Transverse colon (tissue), 4 donors: ENCODE data around the gene RIOK2.

ENCODE experiments used
- POLR2A ChIP-seq: fragments of 450-650 bp; IDR thresholded peaks from one replicate; pipeline ENCODE4 v1.6.1; 2016; ENCODE audit warnings: antibody characterized with exemption, mild to moderate bottlenecking, moderate library complexity
- POLR2AphosphoS5 ChIP-seq, 3 donors: sonication (generic); formaldehyde crosslinking; IDR thresholded peaks; one replicate each; pipeline ENCODE4 v1.6.1; 2016; ENCODE audit warnings: antibody characterized with exemption in 3 of 3
- TF ChIP-seq, protein P1 (sequence below), 5 experiments: fragments of 200-600 bp in 3 of 5; fragments of 450-650 bp in 2 of 5; sonication (generic) in 3 of 5; IDR thresholded peaks; 1 replicate in 2 of 5; 2 replicates in 3 of 5; pipeline ENCODE4 v1.5.1; 2016 to 2017; ENCODE audit warnings: antibody characterized with exemption in 5 of 5, inconsistent platforms in 3 of 5, mild to moderate bottlenecking in 2 of 5, moderate library complexity in 1 of 5

DNA sequence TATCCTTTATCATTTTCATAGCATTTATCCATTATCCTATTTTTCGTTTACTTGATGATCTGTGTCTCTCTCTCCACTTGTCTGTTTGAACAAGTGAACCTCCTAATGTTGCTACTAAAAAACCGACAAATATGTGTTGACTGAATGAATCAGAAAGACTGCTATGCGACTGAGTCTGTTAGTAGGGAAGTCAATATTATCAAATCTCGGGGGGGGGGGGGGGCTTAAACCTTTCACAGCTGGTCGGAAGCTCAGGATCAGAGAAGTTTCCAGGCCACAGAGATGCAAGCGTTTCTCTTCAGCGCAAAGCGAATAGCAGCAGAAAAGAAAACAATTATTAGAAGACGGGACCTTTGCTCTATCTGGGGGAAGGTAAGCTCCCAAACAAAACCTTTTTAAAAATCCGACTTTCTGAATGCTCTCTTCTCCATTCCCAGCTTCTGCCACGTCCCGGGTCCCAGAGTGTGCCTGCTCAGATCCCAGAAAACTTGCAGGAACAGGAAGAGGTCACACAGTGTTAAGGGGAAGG is 412 bp downstream of the RIOK2 start:
- TF ChIP-seq POLR2A (no peak), POLR2AphosphoS5 (IDR thresholded peaks at IDR 0.05) (no peak)
- TF ChIP-seq, protein P1, sequence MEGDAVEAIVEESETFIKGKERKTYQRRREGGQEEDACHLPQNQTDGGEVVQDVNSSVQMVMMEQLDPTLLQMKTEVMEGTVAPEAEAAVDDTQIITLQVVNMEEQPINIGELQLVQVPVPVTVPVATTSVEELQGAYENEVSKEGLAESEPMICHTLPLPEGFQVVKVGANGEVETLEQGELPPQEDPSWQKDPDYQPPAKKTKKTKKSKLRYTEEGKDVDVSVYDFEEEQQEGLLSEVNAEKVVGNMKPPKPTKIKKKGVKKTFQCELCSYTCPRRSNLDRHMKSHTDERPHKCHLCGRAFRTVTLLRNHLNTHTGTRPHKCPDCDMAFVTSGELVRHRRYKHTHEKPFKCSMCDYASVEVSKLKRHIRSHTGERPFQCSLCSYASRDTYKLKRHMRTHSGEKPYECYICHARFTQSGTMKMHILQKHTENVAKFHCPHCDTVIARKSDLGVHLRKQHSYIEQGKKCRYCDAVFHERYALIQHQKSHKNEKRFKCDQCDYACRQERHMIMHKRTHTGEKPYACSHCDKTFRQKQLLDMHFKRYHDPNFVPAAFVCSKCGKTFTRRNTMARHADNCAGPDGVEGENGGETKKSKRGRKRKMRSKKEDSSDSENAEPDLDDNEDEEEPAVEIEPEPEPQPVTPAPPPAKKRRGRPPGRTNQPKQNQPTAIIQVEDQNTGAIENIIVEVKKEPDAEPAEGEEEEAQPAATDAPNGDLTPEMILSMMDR (IDR thresholded peaks at IDR 0.05) = no peak
